Trophoblast cell (in vitro differentiated cells and primary cell): ENCODE data around the gene CUX1.
A peak's percentile ranks its signal among the peaks of the same experiment; 100 is the strongest.
"Not testable (repeated sequence)": the region's sequence is repeated elsewhere in the genome, so short reads cannot be mapped to it uniquely, and the experiment has no call there.

ENCODE experiments used
- DNase-seq, 2 donors: peaks; one replicate each; pipeline ENCODE4 v3.0.0-alpha.2; 2016
- H2AFZ ChIP-seq: 2 replicates; pipeline ENCODE4 v1.6.1; 2013; ENCODE audit warnings: low read length, moderate library complexity, mild to moderate bottlenecking; ENCODE audit not compliant: insufficient read depth, poor library complexity
- H2AK5ac ChIP-seq: 2 replicates; pipeline ENCODE4 v1.6.1; 2013; ENCODE audit warnings: mild to moderate bottlenecking, low read length
- H2BK120ac ChIP-seq: 2 replicates; pipeline ENCODE4 v1.6.1; 2013; ENCODE audit warnings: low read length, mild to moderate bottlenecking, moderate library complexity; ENCODE audit not compliant: insufficient read depth, poor library complexity
- H2BK12ac ChIP-seq: 2 replicates; pipeline ENCODE4 v1.6.1; 2013; ENCODE audit warnings: mild to moderate bottlenecking, low read length, moderate library complexity
- H2BK5ac ChIP-seq: 2 replicates; pipeline ENCODE4 v1.6.1; 2013; ENCODE audit warnings: low read length, low read depth, moderate library complexity, mild to moderate bottlenecking; ENCODE audit not compliant: poor library complexity
- H3K14ac ChIP-seq: 2 replicates; pipeline ENCODE4 v1.6.1; 2013; ENCODE audit warnings: mild to moderate bottlenecking, low read length
- H3K18ac ChIP-seq: 2 replicates; pipeline ENCODE4 v1.6.1; 2013; ENCODE audit warnings: mild to moderate bottlenecking, low read length
- H3K23ac ChIP-seq: 2 replicates; pipeline ENCODE4 v1.6.1; 2013; ENCODE audit warnings: low read length
- H3K27ac ChIP-seq: 2 replicates; pipeline ENCODE4 v1.5.1; 2013; ENCODE audit warnings: low read depth, mild to moderate bottlenecking, inconsistent platforms, low read length, moderate library complexity
- H3K27me3 ChIP-seq: 2 replicates; pipeline ENCODE4 v1.6.1; 2013; ENCODE audit warnings: inconsistent platforms, mild to moderate bottlenecking, low read length, moderate library complexity; ENCODE audit not compliant: insufficient read depth
- H3K36me3 ChIP-seq, 2 experiments: 1 replicate in 1 of 2; 2 replicates in 1 of 2; pipeline ENCODE4 v1.6.1; 2013; ENCODE audit warnings: low read length in 2 of 2, mild to moderate bottlenecking in 2 of 2, moderate library complexity in 1 of 2; ENCODE audit not compliant: insufficient read depth in 2 of 2, control insufficient read depth in 1 of 2
- H3K4ac ChIP-seq: 2 replicates; pipeline ENCODE4 v1.6.1; 2013; ENCODE audit warnings: low read depth, mild to moderate bottlenecking, low read length, moderate library complexity
- H3K4me1 ChIP-seq, 2 experiments: 1 replicate in 1 of 2; 2 replicates in 1 of 2; pipeline ENCODE4 v1.6.1; 2013; ENCODE audit warnings: low read length in 2 of 2, mild to moderate bottlenecking in 2 of 2, moderate library complexity in 1 of 2; ENCODE audit not compliant: insufficient read depth in 2 of 2, control insufficient read depth in 1 of 2
- H3K4me2 ChIP-seq: 2 replicates; pipeline ENCODE4 v1.6.1; 2013; ENCODE audit warnings: inconsistent platforms, mild to moderate bottlenecking, low read length, moderate library complexity
- H3K4me3 ChIP-seq: 2 replicates; pipeline ENCODE4 v1.5.1; 2013; ENCODE audit warnings: mild to moderate bottlenecking, low read depth, low read length, inconsistent platforms
- H3K79me1 ChIP-seq: one replicate; pipeline ENCODE4 v1.6.1; 2013; ENCODE audit warnings: low read length
- H3K79me2 ChIP-seq: 2 replicates; pipeline ENCODE4 v1.6.1; 2013; ENCODE audit warnings: low read length, mild to moderate bottlenecking; ENCODE audit not compliant: control insufficient read depth, insufficient read depth, poor library complexity
- H3K9ac ChIP-seq: 2 replicates; pipeline ENCODE4 v1.6.1; 2013; ENCODE audit warnings: mild to moderate bottlenecking, low read length
- H3K9me3 ChIP-seq: 2 replicates; pipeline ENCODE4 v1.6.1; 2013; ENCODE audit warnings: low read depth, mild to moderate bottlenecking, control low read depth, inconsistent platforms, low read length; ENCODE audit not compliant: insufficient read depth
- H4K12ac ChIP-seq: 2 replicates; pipeline ENCODE4 v1.6.1; 2013; ENCODE audit warnings: low read depth, mild to moderate bottlenecking, low read length, moderate library complexity
- H4K8ac ChIP-seq: 2 replicates; pipeline ENCODE4 v1.6.1; 2013; ENCODE audit warnings: low read depth, mild to moderate bottlenecking, low read length, moderate library complexity
- H4K91ac ChIP-seq: one replicate; pipeline ENCODE4 v1.6.1; 2013; ENCODE audit warnings: low read depth, mild to moderate bottlenecking, low read length, moderate library complexity
- WGBS: extraction: QIAGEN DNeasy Blood & Tissue Kit; methylation state at CpG from one replicate; pipeline ENCODE4 v1.1.7; 2013; ENCODE audit warnings: missing lambda C conversion rate; ENCODE audit not compliant: insufficient read length, insufficient coverage; ENCODE audit errors: extremely low coverage; 5-methylcytosine and 5-hydroxymethylcytosine counted together

Gene CUX1

GRCh38 chr7:102327183-102327582 is 509.8 kb downstream of the CUX1 start:
- not testable (repeated sequence) for H3K4me2 ChIP-seq, H3K14ac ChIP-seq, H3K27ac ChIP-seq, H4K91ac ChIP-seq, H3K79me2 ChIP-seq, H2AK5ac ChIP-seq, H3K4me3 ChIP-seq, H2BK12ac ChIP-seq, H3K9ac ChIP-seq, DNase-seq, H4K8ac ChIP-seq, H3K4ac ChIP-seq, H3K18ac ChIP-seq, H3K27me3 ChIP-seq, H4K12ac ChIP-seq, H2AFZ ChIP-seq, H2BK120ac ChIP-seq, H3K79me1 ChIP-seq, H3K9me3 ChIP-seq, H3K36me3 ChIP-seq, H2BK5ac ChIP-seq, H3K4me1 ChIP-seq, H3K23ac ChIP-seq
- WGBS = no CpG with 5 or more reads among the region's 6 CpGs

- H2BK5ac ChIP-seq, H4K12ac ChIP-seq, H3K27ac ChIP-seq, H3K9me3 ChIP-seq, H3K79me1 ChIP-seq, H3K14ac ChIP-seq, H2AFZ ChIP-seq, H4K8ac ChIP-seq, H2AK5ac ChIP-seq, H3K36me3 ChIP-seq, H3K9ac ChIP-seq, H2BK120ac ChIP-seq, H3K4me1 ChIP-seq, DNase-seq, H3K18ac ChIP-seq, H3K79me2 ChIP-seq, H3K4me3 ChIP-seq, H3K23ac ChIP-seq, H3K4ac ChIP-seq, H4K91ac ChIP-seq, H3K4me2 ChIP-seq, H2BK12ac ChIP-seq, H3K27me3 ChIP-seq: not testable (repeated sequence)
- no CpG with 5 or more reads among the region's 5 CpGs for WGBS
These were observed 511.4 kb downstream of the CUX1 start for GRCh38 chr7:102328863-102329262.

- not testable (repeated sequence) for H3K4me2 ChIP-seq
- no CpG with 5 or more reads among the region's 9 CpGs for WGBS
These were observed 511.9 kb downstream of the CUX1 start for GRCh38 chr7:102329366-102329765.

GRCh38 chr7:102330666-102331460 is 513.4 kb downstream of the CUX1 start:
- not testable (repeated sequence) for H2AFZ ChIP-seq, H4K91ac ChIP-seq, H3K79me1 ChIP-seq, H3K9ac ChIP-seq, H3K4me1 ChIP-seq, H3K14ac ChIP-seq, H3K9me3 ChIP-seq, H2AK5ac ChIP-seq, H2BK12ac ChIP-seq, H3K36me3 ChIP-seq, H3K27me3 ChIP-seq, H3K27ac ChIP-seq, H3K4ac ChIP-seq, H2BK5ac ChIP-seq, H2BK120ac ChIP-seq, H4K12ac ChIP-seq, H3K23ac ChIP-seq, H3K4me3 ChIP-seq, H3K79me2 ChIP-seq, H3K4me2 ChIP-seq, H4K8ac ChIP-seq, H3K18ac ChIP-seq
- peak; percentile 33 to 47 for DNase-seq
- WGBS = no CpG with 5 or more reads among the region's 8 CpGs

More at GRCh38 chr7:102329366-102329765, 511.9 kb downstream of the CUX1 start:
- H3K79me2 ChIP-seq, H3K36me3 ChIP-seq, DNase-seq, H3K14ac ChIP-seq, H4K12ac ChIP-seq, H3K4me3 ChIP-seq, H4K8ac ChIP-seq, H3K4me1 ChIP-seq, H2AFZ ChIP-seq, H3K9ac ChIP-seq, H3K4ac ChIP-seq, H3K18ac ChIP-seq, H4K91ac ChIP-seq, H3K27me3 ChIP-seq, H2BK12ac ChIP-seq, H2BK5ac ChIP-seq, H2AK5ac ChIP-seq, H2BK120ac ChIP-seq, H3K27ac ChIP-seq, H3K23ac ChIP-seq, H3K79me1 ChIP-seq, H3K9me3 ChIP-seq: not testable (repeated sequence)
